Activated CD4-positive, alpha-beta T cell treated with anti-CD3 and anti-CD28 coated beads, Interleukin-2, amount 50 U/mL, for 48 hours (primary cell): ENCODE measurements around the gene ZKSCAN2.

ENCODE experiments used
- DNase-seq, 2 experiments: peaks; one replicate each; pipeline ENCODE4 v3.0.0-alpha.2; 2020

ZKSCAN2 gene

GRCh38 chr16:25257470-25257955 is at the start of gene ZKSCAN2:
Gene ZKSCAN2, minus strand, starts transcription at chr16:25257845. Its CDS starts 718 bp downstream, at chr16:25257127.
- DNase-seq: peak; percentile 87 to 89

GRCh38 chr16:25299792-25300590 is 42.3 kb upstream of the ZKSCAN2 start:
- DNase-seq: no peak

- no peak for DNase-seq
Measured at GRCh38 chr16:25298165-25298872, 40.7 kb upstream of the ZKSCAN2 start.

DNA sequence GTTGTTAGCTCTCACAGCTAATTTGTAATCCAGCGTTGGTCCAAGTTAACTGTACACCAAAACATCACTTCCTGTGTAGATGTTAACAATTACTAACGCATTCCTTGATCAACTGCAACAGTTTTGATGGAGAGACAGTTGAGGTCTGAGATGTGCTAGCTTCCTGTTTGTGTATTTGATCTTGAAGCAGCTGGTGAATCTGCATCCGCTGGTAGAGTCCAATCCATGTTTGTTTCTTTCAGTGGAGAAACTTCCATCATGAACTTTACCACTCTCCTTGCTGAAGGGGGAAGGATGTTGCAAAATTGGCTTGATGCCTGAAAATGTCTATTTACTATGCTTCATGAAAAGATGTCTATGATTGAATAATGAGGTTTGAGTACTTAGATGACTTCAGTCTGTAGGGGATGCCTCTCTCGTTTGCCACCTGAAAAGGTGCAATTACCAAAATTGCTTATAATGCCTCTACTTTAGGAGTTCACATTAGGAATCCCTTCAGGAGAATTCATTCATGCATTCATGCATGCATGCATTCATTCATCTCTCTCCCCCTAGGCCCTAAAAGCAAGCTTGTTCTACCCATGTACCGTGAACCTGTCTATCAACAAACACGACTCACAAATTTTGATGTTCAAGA is 39.6 kb upstream of the ZKSCAN2 start:
- DNase-seq: no peak

DNA sequence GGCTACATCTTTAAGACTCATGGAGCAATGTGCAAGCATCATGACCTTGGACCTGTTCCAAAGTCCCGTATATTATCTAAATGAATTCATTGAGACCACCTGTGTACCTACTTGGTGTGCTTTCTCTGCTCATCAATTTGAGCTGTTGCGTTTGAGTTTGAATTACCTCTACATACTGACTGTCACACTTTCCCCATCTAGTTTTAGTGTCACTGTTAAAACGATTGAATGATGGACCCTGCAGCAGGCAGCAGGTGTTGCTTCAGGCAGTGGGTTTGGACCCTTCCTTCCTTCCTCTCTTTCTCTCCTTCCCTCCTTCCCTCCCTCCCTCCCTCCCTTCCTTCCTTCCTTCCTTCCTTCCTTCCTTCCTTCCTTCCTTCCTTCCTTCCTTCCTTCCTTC is 33.9 kb upstream of the ZKSCAN2 start:
- no peak for DNase-seq

- DNase-seq: no peak
Measured at GRCh38 chr16:25289466-25289865, 31.8 kb upstream of the ZKSCAN2 start.

DNA sequence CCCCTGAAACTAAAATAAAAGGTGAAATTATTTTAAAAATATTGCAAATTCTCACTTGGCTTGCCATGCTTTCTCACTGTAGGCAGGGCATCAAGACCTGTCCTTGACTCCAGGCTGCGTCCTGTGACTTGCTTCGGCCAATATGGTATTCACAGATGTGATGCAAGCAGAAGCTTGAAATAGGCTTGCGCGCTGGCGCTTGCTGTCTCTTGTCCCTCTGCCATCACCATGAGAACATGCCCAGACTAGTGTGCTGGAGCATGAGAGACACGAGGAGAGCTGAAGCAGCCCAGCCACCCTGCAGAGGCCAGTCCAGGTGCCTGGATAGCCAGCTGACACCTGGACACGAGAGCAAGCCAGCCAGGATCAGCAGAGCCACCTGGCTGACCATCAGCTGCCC is 21.8 kb upstream of the ZKSCAN2 start:
- DNase-seq: no peak

DNA sequence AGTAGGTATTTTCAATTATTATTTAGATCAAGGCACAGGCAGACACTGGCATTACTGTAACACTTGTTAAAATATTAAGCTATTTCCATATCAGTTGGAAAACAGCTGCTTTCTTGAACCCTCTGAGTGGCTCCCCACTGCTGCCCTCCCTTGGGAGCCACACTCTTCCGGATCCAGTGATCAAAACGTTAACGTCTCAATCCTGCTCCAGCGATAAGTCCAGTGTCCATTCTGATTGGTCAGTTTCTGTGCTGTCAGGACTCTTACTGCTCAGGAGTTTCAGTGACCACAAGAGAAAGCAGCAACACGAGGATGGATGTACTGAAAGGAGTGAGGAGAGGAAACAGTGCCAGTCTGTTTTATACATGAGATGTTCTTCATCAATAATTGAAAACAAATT is 13.8 kb upstream of the ZKSCAN2 start:
- DNase-seq: no peak

DNA sequence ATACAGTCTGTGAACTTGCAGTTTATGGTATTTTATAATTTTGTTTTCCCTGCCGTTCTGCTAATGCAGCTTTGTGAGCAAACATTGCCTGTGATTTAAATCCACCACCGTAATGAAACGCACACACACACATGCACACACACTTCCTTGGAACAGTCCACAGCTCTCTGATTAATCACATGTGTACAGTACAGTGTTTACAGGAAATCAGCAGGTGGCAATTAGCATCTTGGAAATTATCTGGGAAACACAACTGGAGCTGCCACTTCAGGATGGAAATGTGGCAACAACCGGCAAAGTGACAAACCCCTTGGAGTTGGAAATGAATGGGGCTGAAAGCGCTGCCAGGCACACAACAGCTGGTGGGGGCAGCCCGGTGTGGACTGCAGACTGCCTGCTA is 12.9 kb upstream of the ZKSCAN2 start:
- DNase-seq: no peak

DNA sequence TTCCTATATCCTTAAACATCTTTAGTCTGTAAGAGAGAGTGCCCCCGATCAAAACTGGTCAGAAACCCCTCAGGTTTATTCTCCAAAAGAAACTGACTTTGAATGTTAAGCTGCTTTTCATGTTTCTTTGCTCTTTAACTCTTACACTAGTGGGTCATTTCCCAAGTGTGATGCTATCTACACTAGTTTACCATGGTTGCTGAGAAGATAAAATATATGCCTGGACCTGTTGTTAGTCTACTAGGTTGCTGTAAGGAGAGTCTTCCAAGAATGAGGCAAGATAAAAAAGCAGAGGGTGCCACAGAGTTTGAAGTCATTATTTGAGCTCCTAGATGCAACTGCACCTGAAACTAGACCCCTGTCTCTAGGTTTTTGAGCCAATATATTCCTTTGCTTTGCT is 12.2 kb upstream of the ZKSCAN2 start:
- no peak for DNase-seq

DNA sequence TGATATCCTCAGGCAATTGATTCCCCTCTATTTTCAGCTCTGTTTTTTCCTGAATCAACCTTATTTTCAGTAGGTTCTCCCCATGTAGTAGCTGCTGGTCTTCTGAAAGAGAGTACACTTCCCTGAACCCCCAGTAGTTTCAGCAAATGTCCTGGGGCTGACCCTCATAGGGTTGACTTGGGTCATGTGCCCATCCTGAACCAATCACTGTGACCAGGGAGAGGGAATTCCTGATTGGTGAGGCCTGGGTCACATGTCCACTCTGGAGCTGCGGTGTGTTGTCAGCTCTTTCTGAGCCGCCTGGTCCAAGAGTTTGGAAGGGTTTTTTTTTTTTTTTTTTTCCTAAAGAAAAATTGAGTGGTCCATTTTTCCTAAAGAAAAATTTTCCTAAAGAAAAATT is 8.3 kb upstream of the ZKSCAN2 start:
- no peak for DNase-seq

DNA sequence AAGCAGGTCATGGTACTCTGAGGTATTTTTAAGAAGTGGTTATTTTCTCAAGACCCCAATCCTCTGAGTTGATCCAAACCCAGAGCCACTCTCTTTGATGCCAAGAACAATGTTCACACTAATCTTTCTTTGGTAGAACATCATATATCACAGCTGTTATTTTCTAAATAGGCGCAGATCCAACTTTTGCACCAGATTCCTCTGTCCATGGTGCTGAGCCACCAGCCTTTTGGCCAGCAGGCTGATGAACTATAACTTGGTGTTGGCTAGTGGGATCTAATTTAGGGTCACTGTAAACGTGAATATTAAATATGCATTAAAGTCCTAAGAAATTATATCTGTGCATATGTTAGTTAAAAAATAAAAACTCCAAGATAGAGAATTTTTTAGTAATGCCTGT is 7.0 kb upstream of the ZKSCAN2 start:
- DNase-seq: peak; percentile 6 to 23

GRCh38 chr16:25260416-25260815 is 2.8 kb upstream of the ZKSCAN2 start:
- DNase-seq: no peak

DNA sequence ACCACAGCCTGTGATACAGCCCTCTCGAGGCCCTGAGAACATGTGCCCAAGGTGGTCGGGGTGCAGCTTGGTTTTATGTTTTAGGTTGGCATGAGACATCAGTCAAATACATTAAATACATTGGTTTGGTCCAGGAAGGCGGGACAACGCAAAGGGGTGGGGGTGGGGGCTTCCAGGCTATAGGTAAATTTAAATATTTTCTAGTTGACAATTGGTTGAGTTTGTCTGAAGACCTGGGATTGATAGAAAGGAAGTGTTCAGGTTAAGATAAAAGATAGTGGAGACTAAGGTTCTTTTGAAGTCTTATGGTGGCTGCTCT is 1.2 kb upstream of the ZKSCAN2 start:
- peak in 1 of 2 experiments; percentile 14 for DNase-seq

GRCh38 chr16:25257956-25258860 is 563 bp upstream of the ZKSCAN2 start:
- peak; percentile 82 to 87 for DNase-seq

DNA sequence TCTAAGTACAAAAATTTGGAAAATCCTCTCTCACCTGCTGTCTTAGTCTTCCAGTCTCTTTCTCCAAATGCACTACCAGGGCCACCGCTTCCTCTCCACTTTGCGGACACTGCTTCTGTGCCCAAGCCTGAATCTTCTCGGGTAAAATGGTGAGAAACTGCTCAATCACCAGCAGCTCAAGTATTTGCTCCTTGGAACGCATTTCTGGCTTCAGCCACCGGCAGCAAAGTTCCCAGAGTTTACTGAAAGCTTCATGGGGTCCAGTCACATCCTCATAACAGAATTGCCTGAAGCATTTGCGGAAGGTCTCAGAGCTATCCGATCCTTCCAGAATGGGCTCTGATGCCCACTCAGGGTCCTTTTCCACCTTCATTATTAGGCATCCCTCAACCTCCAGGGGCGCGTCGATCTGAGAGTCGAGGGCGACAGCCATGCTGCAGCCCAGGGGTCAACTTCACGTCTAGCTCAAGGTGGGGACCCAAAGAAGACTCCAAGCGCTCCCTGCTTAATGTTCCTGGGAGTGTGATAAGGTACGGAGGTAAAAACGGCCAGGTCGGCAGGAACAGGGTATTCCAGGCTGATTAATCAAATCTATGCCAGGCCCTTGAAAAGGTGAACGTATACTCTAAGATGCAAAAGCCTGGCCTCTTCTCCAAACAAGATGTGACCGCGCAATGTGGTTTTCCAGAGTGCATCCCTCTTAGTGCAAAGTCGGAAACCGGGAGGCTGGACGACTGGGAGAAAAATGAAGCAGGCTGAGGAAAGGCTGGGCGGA is 763 bp downstream of the ZKSCAN2 start:
- DNase-seq: peak; percentile 14 to 21

DNA sequence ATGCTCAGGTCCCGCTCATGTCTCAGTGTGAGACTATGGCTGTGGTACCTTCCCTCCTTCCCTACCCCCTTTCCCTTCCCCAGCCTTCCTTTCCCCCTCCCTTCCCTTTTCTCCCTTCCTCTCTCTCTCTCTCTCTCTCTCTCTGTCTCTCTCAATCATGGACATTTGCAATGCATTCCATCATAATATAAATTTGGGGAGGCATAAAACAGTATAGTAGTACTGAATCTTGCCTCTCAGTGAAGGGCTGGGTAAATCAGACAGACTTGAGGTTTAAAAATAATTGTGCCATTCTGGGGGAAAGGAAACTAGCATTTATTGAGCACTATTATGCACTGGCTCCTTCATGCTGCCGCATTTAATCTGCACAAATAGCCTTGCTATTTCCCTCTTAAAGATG is 4.3 kb downstream of the ZKSCAN2 start:
- no peak for DNase-seq

GRCh38 chr16:25250467-25250866 is 7.2 kb downstream of the ZKSCAN2 start:
- DNase-seq: no peak

DNA sequence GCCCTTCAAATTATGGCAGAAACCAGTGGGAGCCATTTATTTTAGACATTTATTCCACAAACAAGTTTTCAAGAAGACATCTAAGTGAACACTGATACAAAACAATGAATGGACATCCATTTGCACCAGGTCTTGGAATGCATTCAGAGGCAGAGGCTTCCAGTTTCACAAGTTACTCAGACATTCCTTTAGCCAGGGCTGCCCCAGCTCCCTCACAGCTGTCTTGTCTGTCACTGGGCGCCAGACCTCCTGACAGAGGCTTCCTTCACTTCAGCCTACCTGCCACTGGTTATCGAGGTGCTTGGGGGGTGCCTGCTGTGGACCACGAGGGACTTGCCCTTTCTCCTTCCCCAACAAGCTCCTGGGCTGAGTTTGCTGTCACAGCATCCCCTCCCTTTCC is 21.7 kb downstream of the ZKSCAN2 start:
- DNase-seq: no peak

DNA sequence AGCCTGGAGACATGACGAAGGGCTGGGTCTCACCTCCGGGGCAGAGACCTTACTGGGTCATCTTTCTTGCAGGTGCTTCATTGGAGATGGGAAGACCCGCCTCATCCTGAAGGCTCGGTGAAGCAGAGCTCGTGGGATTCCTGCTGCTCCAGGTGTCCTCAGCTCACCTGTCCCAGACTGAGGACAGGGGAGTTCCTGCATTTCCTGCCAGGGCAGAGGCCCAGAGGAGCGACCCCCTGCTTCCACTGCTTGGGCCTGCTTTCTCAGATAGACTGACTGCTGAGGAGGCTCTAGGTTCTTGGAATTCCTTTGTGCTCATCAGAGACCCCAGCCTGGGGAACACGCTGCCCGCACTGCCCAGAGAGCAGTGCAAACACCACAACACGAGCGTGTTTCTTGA is 29.3 kb downstream of the ZKSCAN2 start:
- DNase-seq: no peak

DNA sequence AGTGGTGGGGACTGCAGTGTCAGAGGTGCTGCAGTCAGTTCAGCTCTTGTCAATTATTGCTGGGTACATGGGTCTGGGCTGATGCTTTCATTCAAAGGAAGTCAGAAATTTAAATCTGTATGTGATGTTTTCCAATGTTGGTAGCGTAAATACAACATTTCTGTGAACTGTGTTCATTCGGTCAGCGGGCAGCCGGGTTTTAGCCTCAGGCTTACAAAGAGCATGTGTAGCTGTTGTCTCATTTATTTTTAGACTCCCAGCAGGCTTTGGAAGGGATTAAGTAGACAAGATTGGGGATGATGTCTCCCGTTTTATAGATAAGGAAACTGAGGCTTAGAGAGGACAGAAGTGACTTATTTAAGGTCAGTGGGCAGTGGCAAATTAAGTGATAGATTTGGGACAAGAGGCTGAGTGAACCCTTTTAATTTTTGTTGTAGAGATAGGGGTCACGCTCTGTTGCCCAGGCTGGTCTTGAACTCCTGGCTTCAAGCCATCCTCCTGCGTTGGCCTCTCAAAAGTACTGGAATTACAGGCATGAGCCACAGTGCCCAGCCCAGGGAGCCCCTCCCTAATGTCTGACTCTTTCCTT is 32.8 kb downstream of the ZKSCAN2 start:
- DNase-seq: no peak

DNA sequence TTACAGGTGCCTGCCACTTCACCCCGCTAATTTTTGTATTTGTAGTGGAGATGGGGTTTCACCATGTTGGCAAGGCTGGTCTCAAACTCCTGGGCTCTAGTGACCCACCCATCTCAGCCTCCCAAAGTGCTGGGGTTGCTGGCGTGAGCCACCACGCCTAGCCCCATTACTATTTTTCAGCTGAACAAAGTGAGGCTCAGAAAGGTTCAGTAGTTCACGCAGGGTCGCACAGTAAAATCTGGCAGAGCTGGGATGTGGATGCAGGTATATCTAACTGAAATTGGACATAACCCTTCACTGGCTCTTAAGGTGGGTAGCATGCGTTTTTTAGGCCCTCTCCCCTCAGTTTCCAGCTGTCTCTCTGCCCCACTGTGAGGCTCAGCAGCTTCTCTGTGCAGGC is 33.7 kb downstream of the ZKSCAN2 start:
- no peak for DNase-seq
